ENCODE data around the gene ADAMTS15. TPM values are rescaled to one million over a fixed set of nuclear protein-coding genes. Genes with fewer than 3 reads are reported as not detected.

The ADAMTS15 gene
- total RNA-seq, 1 donor from 2014 or later: 13.8 TPM

GRCh38 chr11:130409594-130410388, 38.7 kb upstream of the ADAMTS15 start:
- H3K27ac Mint-ChIP-seq (ENCODE audit: unreplicated experiment): no peak overlapping the region

GRCh38 chr11:130411223-130411622, 37.2 kb upstream of the ADAMTS15 start:
- no peak overlapping the region for H3K27ac ChIP-seq (ENCODE audit: low read depth, low read length)
- H3K36me3 ChIP-seq (ENCODE audit: insufficient read depth, low read length): no peaks in the 10 kb centered on the region
- H3K9me3 Mint-ChIP-seq (ENCODE audit: unreplicated experiment): peaks cover 5% of the 10 kb centered on the region
- H3K27ac Mint-ChIP-seq (ENCODE audit: unreplicated experiment): no peak overlapping the region
- peaks cover 21% of the 10 kb centered on the region for H3K4me1 ChIP-seq (ENCODE audit: insufficient read depth, low read length)
- FAIRE-seq (no peak), DNase-seq (ENCODE audit: low read depth) (no peak)
- H3K4me3 Mint-ChIP-seq (ENCODE audit: unreplicated experiment): no peak overlapping the region
- no peak for TF ChIP-seq EZH2 (IDR thresholded peaks at IDR 0.05; ENCODE audit: insufficient read depth, low read length)
- TF ChIP-seq CTCF (IDR thresholded peaks at IDR 0.05; ENCODE audit: insufficient read depth, low read depth, low read length): no peak
- H3K4me3 ChIP-seq (ENCODE audit: insufficient read depth, low read depth, low read length): no peak overlapping the region
- H3K4me1 Mint-ChIP-seq (ENCODE audit: low read depth, unreplicated experiment): peaks cover 16% of the 10 kb centered on the region
- no peak overlapping the region for H3K9ac ChIP-seq (ENCODE audit: low read length)
- no peaks in the 10 kb centered on the region for H4K20me1 ChIP-seq (ENCODE audit: insufficient read depth, low read length)
- H3K36me3 Mint-ChIP-seq (ENCODE audit: low read depth, unreplicated experiment): no peaks in the 10 kb centered on the region
- H3K27me3 Mint-ChIP-seq (ENCODE audit: low read depth, unreplicated experiment): peaks cover 32% of the 10 kb centered on the region
- no peak overlapping the region for H2AFZ ChIP-seq (ENCODE audit: low read depth, low read length)
- no peaks in the 10 kb centered on the region for H3K79me2 ChIP-seq (ENCODE audit: insufficient read depth, low read length)
- H3K4me2 ChIP-seq (ENCODE audit: low read length): no peak overlapping the region
- no peaks in the 10 kb centered on the region for H3K9me3 ChIP-seq (ENCODE audit: insufficient read depth, low read depth, low read length)
- H3K27me3 ChIP-seq (ENCODE audit: insufficient read depth, low read length): peaks cover 13% of the 10 kb centered on the region

More at GRCh38 chr11:130409594-130410388, 38.7 kb upstream of the ADAMTS15 start:
- Histone ChIP-seq H3K36me3 (ENCODE audit: insufficient read depth, low read length) (no peaks in the 10 kb centered on the region), H3K27ac (ENCODE audit: low read depth, low read length) (no peak overlapping the region), H3K9ac (ENCODE audit: low read length) (no peak overlapping the region), H2AFZ (ENCODE audit: low read depth, low read length) (no peak overlapping the region), H3K27me3 (ENCODE audit: insufficient read depth, low read length) (peaks cover 18% of the 10 kb centered on the region), H3K4me2 (ENCODE audit: low read length) (no peak overlapping the region), H3K4me3 (ENCODE audit: insufficient read depth, low read depth, low read length) (no peak overlapping the region), H3K79me2 (ENCODE audit: insufficient read depth, low read length) (no peaks in the 10 kb centered on the region), H4K20me1 (ENCODE audit: insufficient read depth, low read length) (no peaks in the 10 kb centered on the region), H3K9me3 (ENCODE audit: insufficient read depth, low read depth, low read length) (no peaks in the 10 kb centered on the region), H3K4me1 (ENCODE audit: insufficient read depth, low read length) (peaks cover 19% of the 10 kb centered on the region)
- peaks cover 16% of the 10 kb centered on the region for H3K4me1 Mint-ChIP-seq (ENCODE audit: low read depth, unreplicated experiment)
- TF ChIP-seq EZH2 (IDR thresholded peaks at IDR 0.05; ENCODE audit: insufficient read depth, low read length) (no peak), CTCF (IDR thresholded peaks at IDR 0.05; ENCODE audit: insufficient read depth, low read depth, low read length) (no peak)
- DNase-seq (ENCODE audit: low read depth) (no peak), FAIRE-seq (no peak)
- H3K36me3 Mint-ChIP-seq (ENCODE audit: low read depth, unreplicated experiment): no peaks in the 10 kb centered on the region
- peaks cover 45% of the 10 kb centered on the region for H3K27me3 Mint-ChIP-seq (ENCODE audit: low read depth, unreplicated experiment)
- no peak overlapping the region for H3K4me3 Mint-ChIP-seq (ENCODE audit: unreplicated experiment)
- H3K9me3 Mint-ChIP-seq (ENCODE audit: unreplicated experiment): peaks cover 5% of the 10 kb centered on the region
